ENCODE data around the gene ST6GAL1.

GRCh38 chr3:186979852-186980251 lies 49.5 kb downstream of the ST6GAL1 start:
- TF ChIP-seq ATF2 (CRISPR knock-in tag; IDR thresholded peaks at IDR 0.05), result no peak
- TF ChIP-seq REPIN1 (CRISPR knock-in tag; IDR thresholded peaks at IDR 0.05; ENCODE audit: borderline replicate concordance, low read depth), result no peak
- no peak for TF ChIP-seq RFX3 (CRISPR knock-in tag; IDR thresholded peaks at IDR 0.05)

Data from HepG2 (cell line).